ENCODE measurements around the gene ZNG1E.
A peak's percentile ranks its signal among the peaks of the same experiment; 100 is the strongest.
"Not testable (repeated sequence)": the region's sequence is repeated elsewhere in the genome, so short reads cannot be mapped to it uniquely, and the experiment has no call there.

ZNG1E gene

GRCh38 chr9:65675589-65676021 is at the start of gene ZNG1E:
ZNG1E (plus strand) TSS chr9:65675928; CDS start chr9:65675977, 49 bp downstream.
- DNase-seq (ENCODE audit: low read depth in 2 of 2): peak; percentile 7 to 27

- DNase-seq (ENCODE audit: low read depth in 2 of 2): not testable (repeated sequence)
Measured at GRCh38 chr9:65673579-65673978, 2.1 kb upstream of the ZNG1E start.

- DNase-seq (ENCODE audit: low read depth in 2 of 2): not testable (repeated sequence)
Measured at GRCh38 chr9:65675018-65675417, 710 bp upstream of the ZNG1E start.

GRCh38 chr9:65676389-65676788 is 661 bp downstream of the ZNG1E start:
- DNase-seq (ENCODE audit: low read depth in 2 of 2): not testable (repeated sequence)

GRCh38 chr9:65678533-65678932 is 2.8 kb downstream of the ZNG1E start:
- not testable (repeated sequence) for DNase-seq (ENCODE audit: low read depth in 2 of 2)

GRCh38 chr9:65703550-65703949 is 27.8 kb downstream of the ZNG1E start:
- not testable (repeated sequence) for DNase-seq (ENCODE audit: low read depth in 2 of 2)

- DNase-seq (ENCODE audit: low read depth in 2 of 2): not testable (repeated sequence)
Measured at GRCh38 chr9:65714445-65714844, 38.7 kb downstream of the ZNG1E start.

- DNase-seq (ENCODE audit: low read depth in 2 of 2): not testable (repeated sequence)
Measured at GRCh38 chr9:65737096-65737564, 61.4 kb downstream of the ZNG1E start, which contains the start of gene FOXD4L4. FOXD4L4 (plus strand) TSS chr9:65737146; CDS start chr9:65737146, 0 bp downstream.

GRCh38 chr9:65738133-65738532 is 62.4 kb downstream of the ZNG1E start:
- DNase-seq (ENCODE audit: low read depth in 2 of 2): not testable (repeated sequence)
